Measurements from ENCODE around the gene BOD1L1.
"Not testable (repeated sequence)": the region's sequence is repeated elsewhere in the genome, so short reads cannot be mapped to it uniquely, and the experiment has no call there.

The BOD1L1 gene

DNA sequence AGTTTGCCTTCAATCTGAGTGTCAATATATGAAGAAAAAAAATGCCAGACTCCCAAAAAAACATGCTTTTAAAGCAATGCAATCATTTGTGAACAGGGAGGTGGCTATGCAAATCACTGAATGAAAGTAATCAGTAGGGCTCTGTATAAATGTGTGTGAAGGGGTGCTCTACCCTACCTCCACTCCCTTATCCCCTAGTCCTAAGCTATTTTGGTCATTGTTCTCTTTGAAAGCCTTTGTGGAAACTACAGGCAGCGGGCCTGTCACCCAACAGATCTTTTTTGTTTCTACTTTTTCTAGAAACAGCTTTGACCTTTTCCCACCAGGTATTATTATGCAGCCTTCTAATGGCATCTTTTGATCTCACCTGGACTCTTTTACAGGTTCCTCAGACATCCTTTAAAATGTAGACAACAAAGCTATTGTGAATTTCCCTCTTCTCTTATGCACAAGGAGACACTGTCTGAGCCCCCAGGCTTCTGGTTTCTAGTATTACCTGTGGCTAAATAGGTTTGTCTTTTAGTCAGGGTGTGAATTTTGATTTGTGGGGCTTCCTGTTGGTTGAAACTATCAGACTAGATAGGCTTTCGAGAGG lies 9.2 kb downstream of the BOD1L1 start:
- no peak for DNase-seq

DNA sequence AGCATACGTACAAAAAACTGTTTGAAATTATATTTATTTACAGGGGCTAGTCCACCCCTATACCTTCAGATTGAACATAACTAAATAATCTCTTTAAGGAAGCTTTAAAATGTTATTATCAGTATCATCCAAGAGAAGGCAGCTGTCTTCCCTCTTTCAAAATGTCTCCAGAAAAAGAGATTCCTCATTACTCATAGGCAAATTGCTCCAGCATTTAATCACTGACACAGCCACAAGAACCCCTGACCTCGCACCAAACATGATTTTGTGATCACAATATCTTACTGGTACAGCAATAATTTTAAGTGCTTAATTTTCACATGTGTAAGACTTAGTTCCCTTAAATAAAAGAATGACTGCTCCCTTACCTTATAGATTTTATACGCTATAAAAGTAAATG lies 9.7 kb downstream of the BOD1L1 start:
- no peak for DNase-seq

DNA sequence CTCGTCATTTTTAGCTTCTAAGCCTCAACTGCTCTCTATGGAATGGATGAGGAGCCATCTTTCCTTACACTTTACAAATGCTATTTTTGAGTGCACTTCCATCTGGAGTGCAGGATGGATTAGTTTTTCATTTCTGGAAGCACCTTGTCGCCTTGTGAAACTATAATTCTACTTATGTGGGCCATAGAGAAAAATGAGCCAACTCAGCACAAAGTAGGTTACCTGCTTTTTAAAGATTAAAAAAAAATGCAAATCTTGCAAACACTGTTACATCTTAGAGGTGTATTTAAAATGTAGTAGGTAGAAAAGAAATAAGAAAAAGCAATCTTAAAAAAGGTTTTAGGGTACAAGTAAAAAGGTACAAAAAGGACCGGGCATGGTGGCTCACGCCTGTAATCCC lies 10.9 kb downstream of the BOD1L1 start:
- DNase-seq: no peak

DNA sequence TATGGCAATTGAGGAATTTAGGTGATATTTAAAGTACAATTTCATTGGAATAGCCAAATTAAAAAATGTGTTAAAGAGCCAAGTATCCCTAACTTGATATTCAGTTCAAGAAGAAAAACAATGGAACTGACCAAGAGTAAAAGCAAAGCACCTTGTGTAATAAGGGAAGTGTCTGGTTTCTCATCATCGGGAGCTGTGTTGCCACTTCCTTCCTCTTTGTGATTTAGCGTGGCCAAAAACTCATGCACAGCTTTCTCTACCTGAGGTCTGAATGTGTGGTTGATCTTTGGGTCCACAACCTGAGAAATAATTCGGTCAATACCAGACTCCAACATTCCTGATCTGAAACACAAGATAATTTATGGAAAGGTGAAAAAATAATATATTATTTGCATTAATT lies 12.4 kb downstream of the BOD1L1 start:
- DNase-seq: no peak

DNA sequence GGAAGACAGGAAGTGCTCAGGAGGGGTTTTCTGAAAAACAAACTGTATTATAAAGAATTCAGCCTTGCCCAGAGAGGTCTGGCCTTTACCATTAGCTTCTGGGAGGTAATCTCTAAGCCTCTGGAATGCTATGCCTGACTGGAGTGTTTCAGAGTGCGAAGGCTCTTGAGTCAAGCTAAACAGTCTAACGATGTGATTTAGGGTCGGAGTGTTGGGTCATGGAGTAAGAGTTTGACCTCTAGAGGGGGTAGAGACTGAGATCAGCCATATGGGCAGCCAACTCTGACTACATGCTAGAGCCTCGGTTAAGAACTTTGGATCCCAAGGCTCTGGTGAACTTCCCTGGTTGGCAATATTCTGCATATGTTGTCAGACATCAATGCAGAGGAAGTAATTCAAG lies 15.0 kb downstream of the BOD1L1 start:
- no peak for DNase-seq

DNA sequence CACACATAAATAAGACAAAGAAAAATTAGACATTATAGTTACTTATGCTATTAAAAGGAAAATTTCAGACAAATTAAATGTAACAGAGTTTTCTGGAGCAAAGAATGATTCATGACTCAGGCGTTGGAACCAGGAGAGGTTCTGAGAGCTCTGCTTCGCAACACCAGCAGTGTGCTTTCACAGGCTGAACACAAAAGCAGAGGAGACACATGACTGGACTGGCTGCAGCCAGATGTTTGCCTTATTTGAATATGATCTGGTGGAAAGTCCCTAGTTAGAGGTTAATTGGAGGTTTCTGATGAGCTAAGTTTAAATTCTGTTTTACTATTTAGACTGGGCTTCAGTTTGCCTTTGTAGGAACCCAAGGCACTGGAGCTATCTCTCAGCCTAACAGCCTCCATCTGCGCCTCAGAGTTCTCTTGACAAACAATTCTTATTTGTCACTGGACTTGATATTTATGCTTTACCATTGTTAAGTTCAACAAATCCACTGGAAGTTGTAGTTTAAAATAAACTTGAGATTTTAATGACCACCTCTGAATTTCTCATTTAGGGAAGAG lies 16.2 kb downstream of the BOD1L1 start:
- no peak for DNase-seq

DNA sequence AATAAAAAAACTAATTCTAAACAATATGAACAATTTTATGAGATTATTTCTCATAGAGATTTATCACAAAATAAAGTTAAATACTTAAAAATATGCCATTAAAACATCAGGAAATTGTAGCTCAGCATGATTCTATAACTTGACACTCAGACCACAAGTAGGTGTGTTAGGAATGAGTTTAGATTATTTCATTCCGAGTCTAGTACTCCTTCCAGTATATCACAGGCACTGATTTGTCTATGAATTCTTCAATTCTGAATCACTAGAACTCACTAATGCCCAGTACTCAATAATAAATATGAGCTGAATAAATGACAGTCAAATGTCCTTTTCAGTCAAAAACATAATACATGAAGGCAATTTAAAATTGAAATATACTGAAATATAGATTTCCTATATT lies 22.2 kb downstream of the BOD1L1 start:
- no peak for DNase-seq

DNA sequence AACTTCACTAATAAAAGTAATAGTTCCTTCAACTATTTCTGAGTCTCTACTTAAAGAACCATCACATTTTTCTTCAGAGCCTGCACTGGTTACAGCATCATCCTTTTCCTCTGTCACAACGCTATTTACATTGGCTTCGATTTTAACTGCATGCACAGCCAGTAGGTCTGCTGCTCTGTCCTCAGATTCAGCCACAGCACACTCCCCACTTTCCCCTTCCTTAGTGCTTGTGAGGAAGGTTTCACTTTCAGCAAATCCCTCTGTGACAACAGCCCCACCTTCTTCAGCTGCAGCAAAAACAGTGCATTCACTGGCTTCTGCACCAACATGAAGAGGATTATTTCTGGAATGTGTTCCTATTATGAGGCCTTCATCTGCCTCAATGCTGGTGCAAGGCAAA lies 25.7 kb downstream of the BOD1L1 start:
- no peak for DNase-seq

DNA sequence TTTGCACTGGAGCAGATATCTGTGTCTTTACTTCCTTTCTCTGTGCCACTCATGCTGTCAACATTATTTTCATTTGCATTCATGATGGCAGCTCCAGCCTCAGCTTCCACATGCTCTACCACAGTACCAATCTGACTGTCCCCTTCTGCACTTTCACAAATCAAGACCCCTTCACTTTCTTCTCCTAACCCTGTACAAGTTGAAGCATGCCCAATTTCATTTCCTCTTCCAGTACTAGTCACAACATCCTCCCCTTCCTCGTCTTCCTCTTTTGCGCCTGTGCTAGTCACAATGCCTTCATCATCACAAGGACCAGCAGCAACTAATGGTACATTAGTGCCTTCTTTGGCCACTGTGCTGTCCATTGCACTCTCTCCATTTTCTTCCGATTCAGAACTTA lies 26.5 kb downstream of the BOD1L1 start:
- DNase-seq: no peak

DNA sequence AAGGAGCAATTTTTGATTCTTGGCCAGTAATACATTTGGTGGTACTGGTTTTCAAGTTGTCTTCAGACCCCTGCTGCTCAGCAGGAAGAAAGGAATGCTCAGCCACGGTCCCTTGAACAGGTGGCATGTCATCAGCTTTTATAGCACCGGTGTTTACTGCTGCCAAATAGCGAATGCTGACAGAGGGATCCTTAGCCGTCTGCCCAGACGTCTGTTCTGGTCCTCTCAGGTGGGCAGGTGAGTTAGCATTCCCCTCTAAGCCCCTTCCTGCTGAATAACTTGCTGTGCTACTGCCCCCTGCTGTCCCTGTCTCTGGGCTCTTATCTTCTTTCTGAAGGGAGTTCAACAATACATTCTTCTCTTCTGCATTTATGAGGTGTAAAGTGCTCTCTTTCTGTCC lies 28.4 kb downstream of the BOD1L1 start:
- no peak for DNase-seq

DNA sequence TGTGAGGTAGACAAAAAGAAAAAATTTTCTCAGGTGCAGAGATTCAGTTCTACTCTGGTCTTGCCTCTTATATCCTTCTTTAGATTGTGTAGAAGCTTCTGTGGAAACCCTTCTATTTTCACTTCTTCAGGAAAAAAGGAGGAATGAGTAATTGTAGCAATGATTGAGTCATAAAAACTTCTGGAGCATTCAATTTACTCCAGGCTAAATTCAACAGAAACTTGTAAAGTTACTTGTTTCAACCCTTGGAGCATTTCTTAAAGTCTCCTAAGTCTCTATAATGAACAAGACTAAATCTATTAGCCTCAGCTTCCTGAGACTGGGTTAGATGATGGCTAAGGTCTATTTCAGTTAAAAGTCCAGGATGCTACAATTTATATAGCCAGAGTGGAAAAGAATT lies 29.9 kb downstream of the BOD1L1 start:
- DNase-seq: no peak

DNA sequence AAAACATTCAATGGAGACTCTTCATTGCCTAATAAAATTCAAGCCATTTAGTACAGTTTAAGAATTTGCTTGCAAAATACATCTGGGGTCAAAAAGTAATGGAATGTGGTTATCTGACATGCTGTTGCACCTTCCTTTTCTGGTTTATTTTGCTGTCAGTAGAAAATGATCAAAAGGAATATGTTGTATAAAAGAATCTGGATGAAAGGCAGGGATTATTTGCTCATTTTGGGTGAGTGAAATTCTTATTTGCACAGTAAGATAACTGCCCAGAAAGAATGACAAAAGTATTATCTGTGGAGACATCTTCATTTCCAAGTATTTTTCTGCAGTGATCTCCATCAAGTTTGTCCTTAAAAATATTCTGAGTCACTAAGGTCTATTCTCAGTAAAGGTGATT lies 30.4 kb downstream of the BOD1L1 start:
- DNase-seq: no peak

DNA sequence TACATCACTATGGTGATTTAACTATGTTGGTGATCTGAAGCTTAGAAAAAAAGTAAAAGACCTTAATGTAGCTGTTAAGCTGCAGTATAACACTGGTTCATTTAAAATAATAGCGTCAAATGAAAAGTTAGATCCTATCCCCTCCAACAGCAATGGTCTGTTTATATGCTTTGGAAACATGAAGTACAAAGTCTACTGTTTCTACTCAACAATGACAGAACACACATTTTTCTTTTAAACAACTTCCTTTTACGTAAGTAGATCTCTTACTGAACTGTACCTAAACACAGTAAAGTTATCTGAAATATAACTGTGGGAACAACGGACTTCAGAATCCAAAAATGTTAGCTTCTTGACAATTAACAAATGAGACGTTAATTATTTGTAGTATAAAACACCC lies 35.3 kb downstream of the BOD1L1 start:
- no peak for DNase-seq

DNA sequence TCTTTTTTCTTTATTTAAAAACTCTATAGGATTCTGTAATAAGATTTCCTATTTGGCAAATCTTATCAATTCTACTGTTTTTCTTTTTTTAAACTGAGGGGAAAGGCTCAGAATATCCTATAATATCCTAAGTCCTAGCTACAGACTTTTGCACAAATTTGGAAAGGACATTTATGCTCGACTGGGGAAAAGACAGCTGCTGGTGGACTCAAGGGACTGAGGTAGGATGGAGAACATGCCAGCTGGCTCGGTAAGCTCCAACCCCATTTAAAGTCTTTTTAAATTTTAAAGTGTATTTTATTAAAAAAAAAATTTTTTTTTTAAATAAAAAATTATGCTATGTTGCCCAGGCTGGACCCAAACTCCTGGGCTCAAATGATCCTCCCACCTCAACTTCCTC lies 36.8 kb downstream of the BOD1L1 start:
- DNase-seq: no peak

DNA sequence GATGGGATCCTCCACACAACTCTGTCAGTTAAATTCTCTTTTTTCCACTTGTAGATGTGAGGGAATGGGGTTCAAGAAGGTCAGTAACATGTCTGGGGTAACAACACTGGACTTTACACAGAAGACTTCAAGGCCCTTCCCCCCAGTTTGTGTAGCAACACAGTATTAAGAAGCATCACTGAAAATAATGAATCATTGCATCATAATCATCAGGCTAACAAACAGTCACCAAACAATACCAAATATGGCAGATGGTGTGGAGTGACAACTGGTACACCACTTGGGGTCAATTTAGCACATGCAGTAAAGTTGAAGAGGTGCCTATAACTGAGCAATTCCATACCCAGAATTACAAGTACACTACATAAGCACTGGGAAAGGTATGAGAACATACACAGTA lies 38.6 kb downstream of the BOD1L1 start:
- DNase-seq: no peak

DNA sequence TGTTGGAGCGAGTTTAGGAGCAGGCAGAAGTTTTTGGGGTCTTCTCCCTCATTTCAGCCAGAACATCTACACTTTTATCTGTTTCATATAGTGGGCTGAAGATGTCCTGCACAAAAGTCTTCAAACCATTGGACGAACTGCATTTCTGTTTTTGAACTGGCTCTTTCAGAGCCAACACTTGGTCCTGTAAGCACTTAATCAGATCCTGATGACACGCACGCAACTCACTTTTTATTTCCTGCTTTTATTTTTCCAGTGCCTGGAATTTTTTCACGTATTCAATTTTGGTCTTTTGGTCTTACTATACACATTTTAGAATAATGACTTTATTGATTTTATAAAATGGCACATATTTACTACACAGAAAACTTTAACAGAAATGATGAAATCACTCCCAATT lies 43.0 kb downstream of the BOD1L1 start:
- DNase-seq: no peak

DNA sequence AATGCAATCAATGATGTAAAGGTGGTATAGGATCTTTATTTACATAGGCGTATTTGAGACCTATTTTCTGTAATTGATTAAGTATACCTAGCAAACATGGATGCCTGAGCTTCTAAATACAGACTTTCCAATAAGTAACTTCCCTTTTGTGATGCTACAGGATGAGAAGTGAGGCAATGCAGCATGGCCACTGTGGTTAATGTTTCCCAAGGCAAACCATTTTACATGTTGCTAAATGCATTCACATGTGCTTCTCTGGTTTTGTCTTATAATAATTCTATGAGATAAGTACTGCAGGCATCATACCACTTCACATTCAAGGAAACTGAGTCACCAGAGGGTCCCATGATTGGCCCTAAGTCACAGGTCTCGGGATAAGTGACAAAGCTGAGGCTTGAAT lies 47.5 kb downstream of the BOD1L1 start:
- no peak for DNase-seq

DNA sequence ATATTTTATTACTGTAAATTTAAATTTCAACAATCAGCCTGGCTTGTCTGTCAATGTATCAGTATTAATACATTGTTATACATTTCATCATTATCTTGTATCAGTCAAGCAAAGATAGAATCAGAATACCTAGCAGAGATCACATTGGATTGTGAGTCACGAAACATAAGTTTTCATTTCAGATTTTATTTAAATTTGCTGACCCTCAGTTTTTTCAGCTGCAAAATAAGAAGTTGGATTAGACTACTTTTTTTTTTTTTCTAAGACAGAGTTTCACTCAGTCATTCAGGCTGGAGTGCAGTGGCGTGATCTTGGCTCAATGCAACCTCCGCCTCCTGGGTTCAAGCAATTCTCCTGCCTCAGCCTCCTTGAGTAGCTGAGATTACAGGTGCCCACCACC lies 49.9 kb downstream of the BOD1L1 start:
- DNase-seq: no peak

DNA sequence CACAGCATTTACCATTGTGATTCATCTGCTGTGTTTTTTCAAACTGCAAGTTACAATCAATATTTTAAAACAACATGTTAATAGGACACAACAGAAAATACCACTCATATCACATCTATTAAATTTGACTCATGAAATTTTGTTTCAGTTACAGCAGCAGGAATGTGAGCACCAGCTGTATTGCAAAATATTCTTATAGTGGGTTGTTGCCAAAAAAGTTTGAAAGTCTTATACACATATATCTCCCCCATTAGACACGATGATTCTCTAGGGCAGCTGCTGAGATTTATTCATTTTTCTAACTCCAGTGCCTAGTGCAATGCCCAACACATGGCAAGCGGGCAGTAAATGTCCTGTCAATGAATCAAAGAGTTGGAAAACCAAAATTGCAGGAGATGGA lies 56.6 kb downstream of the BOD1L1 start:
- DNase-seq: no peak

DNA sequence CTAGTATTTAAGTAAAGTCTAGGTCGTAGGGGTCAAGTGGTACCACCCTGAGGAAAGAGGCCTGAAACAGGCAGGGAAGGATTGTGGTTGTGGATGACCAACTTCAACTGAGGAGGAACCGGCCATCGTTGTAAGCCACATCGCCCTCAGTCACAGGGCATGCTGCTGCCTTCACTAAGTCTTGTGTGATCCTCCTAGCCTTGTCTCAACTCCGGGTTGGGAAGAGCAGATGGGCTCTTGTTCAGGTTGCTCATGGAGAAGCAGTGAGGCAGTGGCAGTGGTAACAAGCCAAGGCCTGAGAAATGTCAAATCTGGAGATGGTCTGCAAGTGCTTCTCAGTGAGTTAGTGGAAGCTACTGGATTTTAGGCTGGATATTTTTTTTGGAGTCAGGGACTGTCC lies 60.4 kb downstream of the BOD1L1 start:
- DNase-seq: no peak

DNA sequence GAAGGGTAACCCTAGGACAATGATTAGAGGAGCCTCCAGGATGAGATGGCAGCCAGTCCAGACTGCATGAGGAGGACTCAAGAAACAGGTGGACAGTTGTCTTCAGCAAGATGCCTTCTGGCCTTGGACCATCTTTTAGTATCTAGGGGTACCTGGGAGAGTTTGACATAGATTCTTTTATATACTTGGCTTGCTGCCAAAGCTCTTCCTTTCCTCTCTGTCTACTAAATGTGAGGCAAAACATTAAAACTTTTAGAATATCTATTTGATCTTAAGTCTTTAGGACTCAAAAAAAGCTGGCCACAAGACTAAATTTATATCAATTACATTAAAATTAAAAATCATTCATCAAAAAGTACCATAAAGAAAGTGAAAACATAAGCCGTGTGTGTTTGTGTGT lies 64.6 kb downstream of the BOD1L1 start:
- DNase-seq: no peak

DNA sequence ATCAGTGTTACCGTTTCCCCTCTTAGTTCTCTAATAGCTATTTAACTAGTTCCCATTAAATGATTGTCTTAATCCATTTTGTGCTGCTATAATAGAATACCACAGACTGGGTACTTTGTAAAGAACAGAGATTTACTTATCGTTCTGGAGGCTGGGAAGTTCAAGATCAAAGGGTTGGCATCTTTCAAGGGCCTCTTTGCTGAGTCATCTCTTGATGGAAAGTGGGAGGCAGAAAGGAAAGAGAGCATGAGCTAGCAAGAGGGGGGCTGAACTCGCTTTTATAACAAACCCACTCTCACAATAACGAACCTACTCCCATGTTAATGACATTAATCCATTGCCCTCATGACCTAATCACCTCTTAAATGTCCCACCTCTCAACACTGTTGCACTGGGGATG lies 65.9 kb downstream of the BOD1L1 start:
- DNase-seq: no peak

DNA sequence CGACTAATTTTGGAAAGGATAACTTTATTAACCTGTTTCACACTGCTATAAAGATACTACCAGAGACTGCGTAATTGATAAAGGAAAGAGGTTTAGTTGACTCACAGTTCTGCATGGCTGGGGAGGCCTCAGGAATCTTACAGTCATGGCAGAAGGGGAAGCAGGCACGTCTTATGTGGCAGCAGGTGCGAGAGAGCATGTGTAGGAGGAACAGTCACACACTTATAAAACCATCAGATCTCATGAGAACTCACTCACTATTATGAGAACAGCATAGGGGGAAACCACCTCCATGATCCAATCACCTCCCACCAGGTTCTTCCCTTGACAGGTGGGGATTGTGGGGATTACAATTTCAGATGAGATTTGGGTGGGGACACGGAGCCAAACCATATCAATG lies 67.4 kb downstream of the BOD1L1 start:
- DNase-seq: not testable (repeated sequence)

DNA sequence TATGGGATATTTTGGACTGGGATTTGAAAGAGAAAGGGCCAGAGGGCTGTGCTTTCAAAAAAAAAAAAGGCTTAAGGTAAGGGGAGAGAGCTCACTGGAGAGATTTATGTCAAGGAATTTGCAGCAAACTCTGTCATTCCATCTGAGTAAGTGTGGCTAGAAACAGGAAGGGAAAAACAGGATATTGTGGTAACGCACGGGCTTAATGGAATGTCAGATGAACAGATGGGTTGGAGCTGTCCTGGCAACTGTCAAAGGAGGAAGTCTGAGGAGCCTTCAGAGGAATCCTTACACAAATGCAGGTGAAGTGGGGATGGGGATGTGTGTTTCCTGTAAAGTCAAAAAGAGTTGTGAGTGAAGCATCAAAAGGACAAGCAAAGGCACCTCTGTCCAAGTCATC lies 68.1 kb downstream of the BOD1L1 start:
- DNase-seq: no peak

DNA sequence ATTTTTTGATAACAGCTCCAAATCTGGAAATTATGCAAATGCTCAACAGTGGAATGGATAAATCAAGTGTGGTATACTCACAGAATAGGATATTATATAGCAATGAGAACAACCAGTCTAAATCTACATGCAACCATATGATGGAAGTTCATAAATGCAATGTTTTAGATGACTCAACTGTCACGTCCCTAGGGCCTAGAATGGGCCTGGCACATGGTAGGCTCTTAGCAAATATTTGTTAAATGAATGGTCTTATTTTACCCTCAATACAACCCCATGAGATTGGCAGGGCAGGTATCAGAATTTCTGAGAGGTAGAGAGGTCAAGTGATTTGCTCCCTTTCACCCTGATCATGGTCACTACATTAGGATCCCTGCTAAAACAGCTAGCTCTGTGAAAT lies 68.6 kb downstream of the BOD1L1 start:
- DNase-seq: no peak

DNA sequence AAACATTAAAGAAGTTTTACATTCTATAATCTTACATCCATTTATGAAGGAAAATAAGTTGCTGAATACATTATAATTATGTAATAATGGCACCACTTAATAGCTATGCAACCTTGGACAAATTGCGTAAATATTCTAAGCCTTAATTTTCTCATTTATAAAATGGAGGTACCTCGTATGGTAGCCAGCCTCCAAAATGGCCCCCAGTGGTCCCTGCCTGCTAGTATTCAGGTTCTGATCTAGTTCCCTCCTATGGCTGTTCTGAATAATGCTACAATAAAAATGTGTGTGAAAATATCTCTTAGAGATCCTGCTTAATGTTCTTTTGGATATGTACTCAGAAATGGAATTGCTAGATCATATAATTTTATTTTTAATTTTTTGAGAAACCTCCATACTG lies 72.2 kb downstream of the BOD1L1 start:
- no peak for DNase-seq

All from NK-92 treated with Interleukin-12 subunit alpha and Interleukin-12 subunit beta, amount 100 ng/mL, for 24 hours (cell line).